Trophoblast cell (in vitro differentiated cells and primary cell): Measurements from ENCODE around the gene MSANTD1.

Experiments
- DNase-seq, 2 donors: peaks; one replicate each; pipeline ENCODE4 v3.0.0-alpha.2; 2016
- H2AFZ ChIP-seq: 2 replicates; pipeline ENCODE4 v1.6.1; 2013; ENCODE audit warnings: low read length, moderate library complexity, mild to moderate bottlenecking; ENCODE audit not compliant: insufficient read depth, poor library complexity
- H2AK5ac ChIP-seq: 2 replicates; pipeline ENCODE4 v1.6.1; 2013; ENCODE audit warnings: mild to moderate bottlenecking, low read length
- H2BK120ac ChIP-seq: 2 replicates; pipeline ENCODE4 v1.6.1; 2013; ENCODE audit warnings: low read length, mild to moderate bottlenecking, moderate library complexity; ENCODE audit not compliant: insufficient read depth, poor library complexity
- H2BK12ac ChIP-seq: 2 replicates; pipeline ENCODE4 v1.6.1; 2013; ENCODE audit warnings: mild to moderate bottlenecking, low read length, moderate library complexity
- H2BK5ac ChIP-seq: 2 replicates; pipeline ENCODE4 v1.6.1; 2013; ENCODE audit warnings: low read length, low read depth, moderate library complexity, mild to moderate bottlenecking; ENCODE audit not compliant: poor library complexity
- H3K14ac ChIP-seq: 2 replicates; pipeline ENCODE4 v1.6.1; 2013; ENCODE audit warnings: mild to moderate bottlenecking, low read length
- H3K18ac ChIP-seq: 2 replicates; pipeline ENCODE4 v1.6.1; 2013; ENCODE audit warnings: mild to moderate bottlenecking, low read length
- H3K23ac ChIP-seq: 2 replicates; pipeline ENCODE4 v1.6.1; 2013; ENCODE audit warnings: low read length
- H3K27ac ChIP-seq: 2 replicates; pipeline ENCODE4 v1.5.1; 2013; ENCODE audit warnings: low read depth, mild to moderate bottlenecking, inconsistent platforms, low read length, moderate library complexity
- H3K27me3 ChIP-seq: 2 replicates; pipeline ENCODE4 v1.6.1; 2013; ENCODE audit warnings: inconsistent platforms, mild to moderate bottlenecking, low read length, moderate library complexity; ENCODE audit not compliant: insufficient read depth
- H3K36me3 ChIP-seq, 2 experiments: 1 replicate in 1 of 2; 2 replicates in 1 of 2; pipeline ENCODE4 v1.6.1; 2013; ENCODE audit warnings: low read length in 2 of 2, mild to moderate bottlenecking in 2 of 2, moderate library complexity in 1 of 2; ENCODE audit not compliant: insufficient read depth in 2 of 2, control insufficient read depth in 1 of 2
- H3K4ac ChIP-seq: 2 replicates; pipeline ENCODE4 v1.6.1; 2013; ENCODE audit warnings: low read depth, mild to moderate bottlenecking, low read length, moderate library complexity
- H3K4me1 ChIP-seq, 2 experiments: 1 replicate in 1 of 2; 2 replicates in 1 of 2; pipeline ENCODE4 v1.6.1; 2013; ENCODE audit warnings: low read length in 2 of 2, mild to moderate bottlenecking in 2 of 2, moderate library complexity in 1 of 2; ENCODE audit not compliant: insufficient read depth in 2 of 2, control insufficient read depth in 1 of 2
- H3K4me2 ChIP-seq: 2 replicates; pipeline ENCODE4 v1.6.1; 2013; ENCODE audit warnings: inconsistent platforms, mild to moderate bottlenecking, low read length, moderate library complexity
- H3K4me3 ChIP-seq: 2 replicates; pipeline ENCODE4 v1.5.1; 2013; ENCODE audit warnings: mild to moderate bottlenecking, low read depth, low read length, inconsistent platforms
- H3K79me1 ChIP-seq: one replicate; pipeline ENCODE4 v1.6.1; 2013; ENCODE audit warnings: low read length
- H3K79me2 ChIP-seq: 2 replicates; pipeline ENCODE4 v1.6.1; 2013; ENCODE audit warnings: low read length, mild to moderate bottlenecking; ENCODE audit not compliant: control insufficient read depth, insufficient read depth, poor library complexity
- H3K9ac ChIP-seq: 2 replicates; pipeline ENCODE4 v1.6.1; 2013; ENCODE audit warnings: mild to moderate bottlenecking, low read length
- H3K9me3 ChIP-seq: 2 replicates; pipeline ENCODE4 v1.6.1; 2013; ENCODE audit warnings: low read depth, mild to moderate bottlenecking, control low read depth, inconsistent platforms, low read length; ENCODE audit not compliant: insufficient read depth
- H4K12ac ChIP-seq: 2 replicates; pipeline ENCODE4 v1.6.1; 2013; ENCODE audit warnings: low read depth, mild to moderate bottlenecking, low read length, moderate library complexity
- H4K8ac ChIP-seq: 2 replicates; pipeline ENCODE4 v1.6.1; 2013; ENCODE audit warnings: low read depth, mild to moderate bottlenecking, low read length, moderate library complexity
- H4K91ac ChIP-seq: one replicate; pipeline ENCODE4 v1.6.1; 2013; ENCODE audit warnings: low read depth, mild to moderate bottlenecking, low read length, moderate library complexity
- WGBS: extraction: QIAGEN DNeasy Blood & Tissue Kit; methylation state at CpG from one replicate; pipeline ENCODE4 v1.1.7; 2013; ENCODE audit warnings: missing lambda C conversion rate; ENCODE audit not compliant: insufficient read length, insufficient coverage; ENCODE audit errors: extremely low coverage; 5-methylcytosine and 5-hydroxymethylcytosine counted together

MSANTD1 gene

GRCh38 chr4:3276986-3277385, 28.0 kb downstream of the MSANTD1 start:
- no peak overlapping the region for H2BK12ac ChIP-seq
- no peak overlapping the region for H3K18ac ChIP-seq
- no peak overlapping the region for H3K4ac ChIP-seq
- no peak overlapping the region for H2BK5ac ChIP-seq
- H3K9ac ChIP-seq, result no peak overlapping the region
- no peak overlapping the region for H3K4me3 ChIP-seq
- H3K9me3 ChIP-seq, result peaks cover 5% of the 10 kb centered on the region
- no peak for DNase-seq
- H4K8ac ChIP-seq, result no peak overlapping the region
- no peak overlapping the region for H2AK5ac ChIP-seq
- no peak overlapping the region for H3K23ac ChIP-seq
- no peaks in the 10 kb centered on the region for H3K36me3 ChIP-seq
- H4K91ac ChIP-seq, result no peak overlapping the region
- H3K4me2 ChIP-seq, result no peak overlapping the region
- H3K27ac ChIP-seq, result no peak overlapping the region
- H2AFZ ChIP-seq, result no peak overlapping the region
- no CpG with 5 or more reads among the region's 9 CpGs for WGBS
- no peak overlapping the region for H4K12ac ChIP-seq
- H3K79me1 ChIP-seq, result no peaks in the 10 kb centered on the region
- peaks cover 0 to 2% of the 10 kb centered on the region in 2 experiments for H3K4me1 ChIP-seq
- no peak overlapping the region for H2BK120ac ChIP-seq
- no peaks in the 10 kb centered on the region for H3K27me3 ChIP-seq
- H3K79me2 ChIP-seq, result no peaks in the 10 kb centered on the region
- no peak overlapping the region for H3K14ac ChIP-seq

DNA sequence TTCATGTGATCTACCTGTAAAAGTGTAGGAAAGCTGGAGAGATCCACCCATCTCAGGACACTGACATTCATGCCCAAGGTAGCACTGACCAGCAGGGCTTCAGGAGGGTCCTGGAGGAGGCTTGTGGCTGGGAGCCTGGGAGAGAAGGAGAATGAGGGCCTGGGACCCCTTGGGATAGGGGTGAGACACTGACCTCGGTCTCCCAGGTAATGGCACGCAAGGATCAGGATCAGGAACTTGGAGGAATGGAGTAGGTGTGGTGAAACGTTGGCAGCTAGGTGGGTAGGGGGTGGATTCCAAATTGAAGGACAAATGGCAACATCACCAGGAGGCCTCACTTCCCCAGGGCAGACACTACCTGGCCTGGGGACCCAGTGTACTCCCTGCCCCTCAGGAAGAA, 31.5 kb downstream of the MSANTD1 start:
- Histone ChIP-seq H4K8ac (no peak overlapping the region), H4K91ac (no peak overlapping the region), H2AK5ac (no peak overlapping the region), H3K9me3 (peaks cover 8% of the 10 kb centered on the region), H3K14ac (no peak overlapping the region), H3K23ac (no peak overlapping the region), H3K79me2 (no peaks in the 10 kb centered on the region), H3K4me3 (no peak overlapping the region), H3K4ac (no peak overlapping the region), H2AFZ (no peak overlapping the region), H3K27me3 (no peaks in the 10 kb centered on the region), H2BK12ac (no peak overlapping the region), H2BK5ac (no peak overlapping the region), H3K36me3 (no peaks in the 10 kb centered on the region), H3K27ac (no peak overlapping the region), H2BK120ac (no peak overlapping the region), H4K12ac (no peak overlapping the region), H3K4me1 (peaks cover 0 to 2% of the 10 kb centered on the region in 2 experiments), H3K79me1 (no peaks in the 10 kb centered on the region), H3K9ac (no peak overlapping the region), H3K4me2 (no peak overlapping the region), H3K18ac (no peak overlapping the region)
- WGBS, result no CpG with 5 or more reads among the region's 3 CpGs
- DNase-seq, result no peak

DNA sequence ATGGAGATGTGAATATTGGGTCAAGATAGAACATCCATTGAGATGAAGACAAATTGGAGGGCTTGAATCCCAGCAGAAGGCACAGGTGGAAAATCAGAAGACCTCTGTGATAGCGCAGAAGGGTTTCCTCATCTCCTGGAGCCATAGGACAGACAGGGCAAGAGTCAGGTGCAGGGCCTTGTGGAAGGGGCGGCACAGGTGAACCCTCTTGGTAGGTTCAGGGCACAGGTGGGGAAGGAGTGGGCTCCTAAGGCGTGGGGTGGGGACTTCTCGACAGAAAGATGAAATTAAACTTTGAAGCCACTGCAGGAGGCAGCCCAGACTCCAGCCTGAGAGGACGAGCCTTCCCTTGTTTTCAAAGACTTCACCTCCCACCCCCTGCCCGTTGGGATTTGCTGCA, 34.5 kb downstream of the MSANTD1 start:
- Histone ChIP-seq H4K91ac (no peak overlapping the region), H3K9me3 (peaks cover 10% of the 10 kb centered on the region), H2BK120ac (no peak overlapping the region), H3K4me1 (peaks cover 10 to 12% of the 10 kb centered on the region in 2 experiments), H2BK12ac (no peak overlapping the region), H3K4ac (no peak overlapping the region), H3K4me2 (no peak overlapping the region), H3K36me3 (no peaks in the 10 kb centered on the region), H3K27ac (no peak overlapping the region), H4K12ac (no peak overlapping the region), H3K18ac (no peak overlapping the region), H3K9ac (no peak overlapping the region), H2BK5ac (no peak overlapping the region), H4K8ac (no peak overlapping the region), H2AK5ac (no peak overlapping the region), H3K79me2 (no peaks in the 10 kb centered on the region), H3K27me3 (no peaks in the 10 kb centered on the region), H3K23ac (no peak overlapping the region), H3K4me3 (no peak overlapping the region), H3K79me1 (peaks cover 2% of the 10 kb centered on the region), H3K14ac (no peak overlapping the region), H2AFZ (no peak overlapping the region)
- DNase-seq, result no peak
- no CpG with 5 or more reads among the region's 6 CpGs for whole genome bisulfite sequencing

DNA sequence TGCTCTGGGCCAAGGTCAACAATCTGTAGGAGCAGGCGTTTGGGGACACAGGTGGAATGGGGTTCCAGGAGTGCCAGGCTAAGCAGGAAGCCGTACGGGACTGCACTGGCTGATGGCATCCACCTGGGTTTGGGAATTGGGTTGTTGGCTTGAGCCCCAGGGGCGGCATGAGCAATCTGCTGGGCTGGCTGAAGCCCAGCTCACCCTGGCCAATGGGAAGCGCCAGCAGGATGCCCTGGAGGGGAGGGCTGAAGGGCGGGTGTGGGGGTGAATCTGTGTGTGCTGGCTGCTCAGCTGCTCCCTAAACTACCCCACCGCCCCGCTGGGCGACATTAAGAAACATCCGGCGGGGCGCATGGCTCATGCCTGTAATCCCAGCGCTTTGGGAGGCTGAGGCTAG, 35.0 kb downstream of the MSANTD1 start:
- no peaks in the 10 kb centered on the region for H3K27me3 ChIP-seq
- no CpG with 5 or more reads among the region's 13 CpGs for WGBS
- H3K4ac ChIP-seq, result no peak overlapping the region
- H3K18ac ChIP-seq, result no peak overlapping the region
- H3K14ac ChIP-seq, result no peak overlapping the region
- H2BK120ac ChIP-seq, result no peak overlapping the region
- no peak overlapping the region for H3K4me3 ChIP-seq
- H3K9me3 ChIP-seq, result peaks cover 10% of the 10 kb centered on the region
- H2BK5ac ChIP-seq, result no peak overlapping the region
- no peak overlapping the region for H3K23ac ChIP-seq
- no peak overlapping the region for H3K27ac ChIP-seq
- H3K79me2 ChIP-seq, result no peaks in the 10 kb centered on the region
- peaks cover 2% of the 10 kb centered on the region for H3K79me1 ChIP-seq
- H2AK5ac ChIP-seq, result no peak overlapping the region
- no peak overlapping the region for H4K91ac ChIP-seq
- no peaks in the 10 kb centered on the region for H3K36me3 ChIP-seq
- H2AFZ ChIP-seq, result no peak overlapping the region
- DNase-seq, result no peak
- H4K12ac ChIP-seq, result no peak overlapping the region
- no peak overlapping the region for H2BK12ac ChIP-seq
- H3K4me2 ChIP-seq, result no peak overlapping the region
- peaks cover 10 to 12% of the 10 kb centered on the region in 2 experiments for H3K4me1 ChIP-seq
- H3K9ac ChIP-seq, result no peak overlapping the region
- H4K8ac ChIP-seq, result no peak overlapping the region
